ENCODE data around the gene USP36.

The USP36 gene

DNA sequence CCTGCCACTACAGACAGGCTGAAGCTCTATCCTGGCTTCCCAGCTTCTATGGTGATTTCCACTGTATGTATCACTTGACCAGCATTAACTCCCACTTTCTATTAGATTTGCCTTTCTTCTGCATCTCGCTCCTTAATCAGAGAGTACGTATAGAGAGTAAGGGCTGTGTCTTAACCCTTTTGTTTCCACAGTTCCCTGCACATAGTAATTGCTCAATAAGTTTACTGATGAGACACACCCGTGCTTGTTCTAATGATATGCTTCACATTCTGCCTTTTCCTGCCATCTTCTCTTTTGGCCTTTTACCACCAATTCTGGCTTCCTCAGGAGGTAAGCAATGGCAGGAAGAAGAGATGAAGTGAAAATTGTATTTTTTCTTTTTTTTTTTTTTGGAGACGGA, 20.6 kb upstream of the USP36 start:
- no peak for DNase-seq (ENCODE audit: low read depth, low spot score)
- in situ Hi-C loops (cut with HindIII; ENCODE audit: low sequenced_read_pairs), result no loop called here
- no peak overlapping the region for H3K4me3 ChIP-seq (ENCODE audit: low read depth, low read length)
- TF ChIP-seq, protein P1, sequence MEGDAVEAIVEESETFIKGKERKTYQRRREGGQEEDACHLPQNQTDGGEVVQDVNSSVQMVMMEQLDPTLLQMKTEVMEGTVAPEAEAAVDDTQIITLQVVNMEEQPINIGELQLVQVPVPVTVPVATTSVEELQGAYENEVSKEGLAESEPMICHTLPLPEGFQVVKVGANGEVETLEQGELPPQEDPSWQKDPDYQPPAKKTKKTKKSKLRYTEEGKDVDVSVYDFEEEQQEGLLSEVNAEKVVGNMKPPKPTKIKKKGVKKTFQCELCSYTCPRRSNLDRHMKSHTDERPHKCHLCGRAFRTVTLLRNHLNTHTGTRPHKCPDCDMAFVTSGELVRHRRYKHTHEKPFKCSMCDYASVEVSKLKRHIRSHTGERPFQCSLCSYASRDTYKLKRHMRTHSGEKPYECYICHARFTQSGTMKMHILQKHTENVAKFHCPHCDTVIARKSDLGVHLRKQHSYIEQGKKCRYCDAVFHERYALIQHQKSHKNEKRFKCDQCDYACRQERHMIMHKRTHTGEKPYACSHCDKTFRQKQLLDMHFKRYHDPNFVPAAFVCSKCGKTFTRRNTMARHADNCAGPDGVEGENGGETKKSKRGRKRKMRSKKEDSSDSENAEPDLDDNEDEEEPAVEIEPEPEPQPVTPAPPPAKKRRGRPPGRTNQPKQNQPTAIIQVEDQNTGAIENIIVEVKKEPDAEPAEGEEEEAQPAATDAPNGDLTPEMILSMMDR (IDR thresholded peaks at IDR 0.05; ENCODE audit: low read depth, low read length), result no peak

DNA sequence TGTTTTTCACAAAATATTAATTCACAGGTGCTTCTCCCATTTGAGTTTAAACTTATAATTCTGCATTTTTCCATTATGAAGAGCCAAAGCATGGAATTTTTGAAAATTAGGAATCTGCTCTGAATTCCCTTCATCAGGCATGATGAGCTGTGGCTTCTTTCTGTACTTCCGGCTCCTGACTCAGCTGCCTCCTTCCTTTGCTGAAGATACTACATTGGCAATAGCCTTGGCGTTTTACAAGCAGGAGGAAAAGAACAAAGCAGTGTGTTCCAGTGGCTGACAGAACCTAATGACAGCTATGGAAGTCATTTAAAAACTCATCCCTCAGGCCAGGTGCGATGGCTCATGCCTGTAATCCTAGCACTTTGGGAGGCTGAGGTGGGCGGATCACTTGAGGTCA, 18.4 kb upstream of the USP36 start:
- in situ Hi-C loops (cut with HindIII; ENCODE audit: low sequenced_read_pairs), result no loop called here
- H3K4me3 ChIP-seq (ENCODE audit: low read depth, low read length), result no peak overlapping the region
- TF ChIP-seq, protein P1 (IDR thresholded peaks at IDR 0.05; ENCODE audit: low read depth, low read length), result no peak
- DNase-seq (ENCODE audit: low read depth, low spot score), result no peak

DNA sequence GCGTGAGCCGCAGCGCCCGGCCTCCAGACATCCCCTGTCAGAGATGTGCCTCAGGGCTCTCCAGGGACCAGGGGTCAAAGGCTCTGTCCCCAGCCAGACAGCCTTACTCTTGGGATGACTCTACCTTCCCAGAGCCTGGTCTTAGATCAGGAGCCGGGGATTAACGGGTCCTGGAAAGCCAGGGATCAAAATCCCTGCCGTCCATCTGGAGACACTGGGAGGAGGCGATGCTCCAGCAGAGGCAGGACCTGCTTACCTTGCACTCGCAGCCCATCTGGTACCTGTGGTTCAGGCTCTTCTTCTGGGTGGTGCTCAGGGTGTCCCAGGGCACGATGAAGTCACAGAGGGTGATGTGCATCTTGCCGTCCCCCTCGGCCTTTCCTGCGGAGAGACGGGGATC, 16.7 kb upstream of the USP36 start:
- no peak overlapping the region for H3K4me3 ChIP-seq (ENCODE audit: low read depth, low read length)
- TF ChIP-seq, protein P1 (IDR thresholded peaks at IDR 0.05; ENCODE audit: low read depth, low read length), result no peak
- in situ Hi-C loops (cut with HindIII; ENCODE audit: low sequenced_read_pairs), result no loop called here
- DNase-seq (ENCODE audit: low read depth, low spot score), result no peak

DNA sequence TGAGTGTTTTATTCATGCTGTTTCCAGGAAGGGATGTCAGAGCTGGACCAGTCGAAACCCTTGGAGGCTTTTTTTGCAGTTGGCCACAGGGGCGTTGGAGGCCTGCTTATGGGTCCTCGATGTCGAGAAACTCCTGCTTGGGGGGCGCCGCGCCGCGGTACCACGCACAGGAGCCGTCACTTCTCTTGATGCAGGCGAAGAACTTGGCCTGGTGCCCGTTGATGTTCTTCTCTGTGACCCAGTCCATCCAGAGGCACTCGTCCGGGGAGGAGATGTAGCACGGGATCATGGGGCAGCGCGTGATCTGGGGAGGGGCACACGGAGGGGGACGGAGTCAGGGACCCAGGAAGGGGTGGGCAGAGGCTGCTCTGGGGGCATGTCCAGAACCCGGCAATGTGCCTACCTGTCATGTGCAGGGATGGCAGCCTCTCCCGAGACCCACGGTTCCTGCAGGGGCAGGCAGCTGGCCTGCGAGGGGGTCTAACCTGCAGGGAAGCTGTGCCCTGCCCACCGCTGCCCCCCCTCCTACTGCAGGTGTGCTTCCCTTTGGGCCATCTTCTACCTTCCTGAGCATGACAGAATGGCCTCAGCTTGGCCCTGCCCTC, 15.0 kb upstream of the USP36 start:
- TF ChIP-seq, protein P1 (IDR thresholded peaks at IDR 0.05; ENCODE audit: low read depth, low read length), result no peak
- no peak for DNase-seq (ENCODE audit: low read depth, low spot score)
- in situ Hi-C loops (cut with HindIII; ENCODE audit: low sequenced_read_pairs), result no loop called here
- H3K4me3 ChIP-seq (ENCODE audit: low read depth, low read length), result no peak overlapping the region

DNA sequence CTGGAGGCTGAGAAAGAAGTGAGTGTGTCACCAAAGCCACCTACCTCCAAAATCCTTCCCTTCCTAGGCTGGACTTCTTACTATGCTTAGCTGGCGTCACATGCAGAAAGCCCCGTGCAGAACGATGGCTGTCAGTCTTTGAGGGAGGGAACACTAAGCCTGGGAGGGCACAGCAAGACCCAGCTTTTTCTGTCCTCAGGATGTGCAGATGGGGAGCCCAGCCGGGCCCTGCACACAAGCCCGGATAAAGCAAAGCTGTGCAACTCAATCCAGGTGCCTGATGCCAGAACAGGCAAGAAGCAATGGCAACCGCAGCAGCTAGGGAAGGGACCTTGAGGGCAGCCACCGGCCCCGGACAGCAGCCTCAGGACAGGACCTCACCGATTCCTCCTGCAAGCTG, 13.9 kb upstream of the USP36 start:
- no peak for DNase-seq (ENCODE audit: low read depth, low spot score)
- no peak overlapping the region for H3K4me3 ChIP-seq (ENCODE audit: low read depth, low read length)
- TF ChIP-seq, protein P1 (IDR thresholded peaks at IDR 0.05; ENCODE audit: low read depth, low read length), result no peak
- in situ Hi-C loops (cut with HindIII; ENCODE audit: low sequenced_read_pairs), result no loop called here

DNA sequence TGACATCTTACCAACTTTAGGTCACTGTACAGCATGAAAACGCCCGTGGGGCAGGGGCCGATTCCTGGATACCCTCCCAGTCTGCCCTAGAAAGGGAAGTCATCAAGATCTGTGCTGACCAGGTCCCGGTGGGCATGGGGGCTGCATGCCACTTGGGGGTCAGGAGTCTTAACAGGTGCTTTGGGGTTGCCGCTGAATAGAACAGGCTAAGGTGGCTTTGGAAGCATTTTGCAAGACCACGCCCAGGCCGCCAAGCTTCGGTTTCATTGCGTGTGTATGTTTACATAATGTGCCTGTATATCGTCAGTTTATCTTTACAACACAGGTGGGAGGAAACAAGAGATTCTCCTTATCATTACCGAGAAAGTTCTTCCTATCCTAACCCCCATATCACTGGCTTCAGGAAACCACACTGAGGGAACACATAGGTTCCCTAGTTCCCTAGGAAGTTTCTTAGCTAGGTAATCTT, 13.3 kb upstream of the USP36 start:
- DNase-seq (ENCODE audit: low read depth, low spot score), result no peak
- TF ChIP-seq, protein P1 (IDR thresholded peaks at IDR 0.05; ENCODE audit: low read depth, low read length), result no peak
- in situ Hi-C loops (cut with HindIII; ENCODE audit: low sequenced_read_pairs), result no loop called here
- no peak overlapping the region for H3K4me3 ChIP-seq (ENCODE audit: low read depth, low read length)
